Ishikawa (cell line): ENCODE measurements around the gene ANKHD1.

Experiments used
- CEBPB ChIP-seq: IDR thresholded peaks from 2 replicates; pipeline ENCODE4 v1.6.1; 2012
- CREB1 ChIP-seq: IDR thresholded peaks from 2 replicates; pipeline ENCODE4 v1.6.1; 2012; ENCODE audit warnings: low read depth
- EGR1 ChIP-seq: IDR thresholded peaks from 2 replicates; pipeline ENCODE4 v1.6.1; 2012
- EP300 ChIP-seq: IDR thresholded peaks from 2 replicates; pipeline ENCODE4 v1.6.1; 2012; ENCODE audit warnings: borderline replicate concordance
- FOXM1 ChIP-seq: IDR thresholded peaks from 2 replicates; pipeline ENCODE4 v1.6.1; 2012; ENCODE audit warnings: low read depth, borderline replicate concordance
- NFIC ChIP-seq: IDR thresholded peaks from 2 replicates; pipeline ENCODE4 v1.6.1; 2012
- RAD21 ChIP-seq: IDR thresholded peaks from 2 replicates; pipeline ENCODE4 v1.6.1; 2012; ENCODE audit warnings: low read depth
- TAF1 ChIP-seq: IDR thresholded peaks from 2 replicates; pipeline ENCODE4 v1.6.1; 2012; ENCODE audit warnings: low read depth, mild to moderate bottlenecking
- TCF12 ChIP-seq: IDR thresholded peaks from 2 replicates; pipeline ENCODE4 v1.6.1; 2012; ENCODE audit warnings: low read depth
- TEAD4 ChIP-seq: IDR thresholded peaks from 2 replicates; pipeline ENCODE4 v1.6.1; 2012
- YY1 ChIP-seq: IDR thresholded peaks from 2 replicates; pipeline ENCODE4 v1.6.1; 2012; ENCODE audit warnings: low read depth
- ZBTB7A ChIP-seq: IDR thresholded peaks from 2 replicates; pipeline ENCODE4 v1.6.1; 2012; ENCODE audit warnings: low read depth
- TF ChIP-seq, protein P1 (sequence below): IDR thresholded peaks from 2 replicates; pipeline ENCODE4 v1.6.1; 2012; ENCODE audit warnings: low read depth, mild to moderate bottlenecking
- TF ChIP-seq, protein P2 (sequence below): IDR thresholded peaks from 2 replicates; pipeline ENCODE4 v1.6.1; 2012
- TF ChIP-seq, protein P3 (sequence below): IDR thresholded peaks from 2 replicates; pipeline ENCODE4 v1.6.1; 2012

ANKHD1 gene

DNA sequence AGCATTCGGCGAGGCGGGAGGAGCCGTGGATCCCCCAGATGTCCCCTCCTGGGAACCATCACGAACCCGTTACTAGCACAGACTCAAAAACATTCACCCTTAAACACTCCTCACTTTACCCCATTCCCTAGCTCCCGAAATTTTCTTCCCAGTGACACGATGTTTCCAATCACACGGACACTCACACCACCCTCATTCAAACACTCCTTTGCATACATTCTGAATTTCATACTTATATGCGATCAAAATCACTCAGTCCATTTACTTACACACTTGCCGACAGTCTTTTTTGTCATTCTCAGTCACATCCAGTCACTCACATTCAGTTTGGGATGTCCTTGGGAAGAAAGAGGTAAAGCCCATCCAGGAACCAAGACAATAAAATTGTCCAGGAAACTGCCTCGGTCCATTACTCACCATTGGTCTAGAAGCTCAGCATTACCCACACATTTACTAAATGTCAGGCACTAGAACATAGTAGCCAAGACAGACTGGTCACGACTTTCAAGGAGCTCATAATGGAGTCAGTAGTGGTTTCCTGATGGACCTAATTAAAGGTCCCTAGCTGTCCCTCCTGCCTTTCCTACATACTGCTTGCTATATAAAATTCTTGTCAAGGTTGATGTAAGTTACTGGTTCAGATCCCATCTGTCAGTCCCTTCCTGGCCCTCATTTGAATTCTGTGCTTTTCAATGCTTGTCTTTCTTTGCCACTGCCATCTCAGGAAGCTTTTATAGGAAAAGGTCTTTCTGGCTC lies 163.6 kb downstream of the ANKHD1 start:
- TF ChIP-seq EGR1 (no peak), CEBPB (no peak), EP300 (no peak), YY1 (no peak), TCF12 (no peak), CREB1 (no peak), RAD21 (no peak), FOXM1 (no peak), ZBTB7A (no peak)
- TF ChIP-seq, protein P1, sequence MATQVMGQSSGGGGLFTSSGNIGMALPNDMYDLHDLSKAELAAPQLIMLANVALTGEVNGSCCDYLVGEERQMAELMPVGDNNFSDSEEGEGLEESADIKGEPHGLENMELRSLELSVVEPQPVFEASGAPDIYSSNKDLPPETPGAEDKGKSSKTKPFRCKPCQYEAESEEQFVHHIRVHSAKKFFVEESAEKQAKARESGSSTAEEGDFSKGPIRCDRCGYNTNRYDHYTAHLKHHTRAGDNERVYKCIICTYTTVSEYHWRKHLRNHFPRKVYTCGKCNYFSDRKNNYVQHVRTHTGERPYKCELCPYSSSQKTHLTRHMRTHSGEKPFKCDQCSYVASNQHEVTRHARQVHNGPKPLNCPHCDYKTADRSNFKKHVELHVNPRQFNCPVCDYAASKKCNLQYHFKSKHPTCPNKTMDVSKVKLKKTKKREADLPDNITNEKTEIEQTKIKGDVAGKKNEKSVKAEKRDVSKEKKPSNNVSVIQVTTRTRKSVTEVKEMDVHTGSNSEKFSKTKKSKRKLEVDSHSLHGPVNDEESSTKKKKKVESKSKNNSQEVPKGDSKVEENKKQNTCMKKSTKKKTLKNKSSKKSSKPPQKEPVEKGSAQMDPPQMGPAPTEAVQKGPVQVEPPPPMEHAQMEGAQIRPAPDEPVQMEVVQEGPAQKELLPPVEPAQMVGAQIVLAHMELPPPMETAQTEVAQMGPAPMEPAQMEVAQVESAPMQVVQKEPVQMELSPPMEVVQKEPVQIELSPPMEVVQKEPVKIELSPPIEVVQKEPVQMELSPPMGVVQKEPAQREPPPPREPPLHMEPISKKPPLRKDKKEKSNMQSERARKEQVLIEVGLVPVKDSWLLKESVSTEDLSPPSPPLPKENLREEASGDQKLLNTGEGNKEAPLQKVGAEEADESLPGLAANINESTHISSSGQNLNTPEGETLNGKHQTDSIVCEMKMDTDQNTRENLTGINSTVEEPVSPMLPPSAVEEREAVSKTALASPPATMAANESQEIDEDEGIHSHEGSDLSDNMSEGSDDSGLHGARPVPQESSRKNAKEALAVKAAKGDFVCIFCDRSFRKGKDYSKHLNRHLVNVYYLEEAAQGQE, result no peak
- TF ChIP-seq, protein P2, sequence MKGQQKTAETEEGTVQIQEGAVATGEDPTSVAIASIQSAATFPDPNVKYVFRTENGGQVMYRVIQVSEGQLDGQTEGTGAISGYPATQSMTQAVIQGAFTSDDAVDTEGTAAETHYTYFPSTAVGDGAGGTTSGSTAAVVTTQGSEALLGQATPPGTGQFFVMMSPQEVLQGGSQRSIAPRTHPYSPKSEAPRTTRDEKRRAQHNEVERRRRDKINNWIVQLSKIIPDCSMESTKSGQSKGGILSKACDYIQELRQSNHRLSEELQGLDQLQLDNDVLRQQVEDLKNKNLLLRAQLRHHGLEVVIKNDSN, result no peak

DNA sequence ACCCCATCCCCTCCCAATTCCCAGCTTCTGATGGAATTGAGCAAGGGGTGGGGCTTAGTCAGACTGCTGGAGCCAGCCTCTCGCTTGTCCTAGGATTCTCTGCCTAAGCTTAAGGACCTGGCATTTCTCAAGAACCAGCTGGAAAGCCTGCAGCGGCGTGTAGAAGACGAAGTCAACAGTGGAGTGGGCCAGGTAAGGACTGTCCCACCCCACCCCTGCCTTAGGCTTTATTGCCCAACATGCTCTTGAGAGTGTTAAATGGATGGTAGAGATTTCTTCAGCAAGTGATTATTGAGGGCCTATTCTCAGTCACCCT lies 164.1 kb downstream of the ANKHD1 start:
- TF ChIP-seq YY1 (no peak), EGR1 (no peak), RAD21 (no peak), ZBTB7A (no peak), TAF1 (no peak), FOXM1 (no peak), CREB1 (no peak)
- TF ChIP-seq, protein P1, result no peak
- TF ChIP-seq, protein P2, result no peak

DNA sequence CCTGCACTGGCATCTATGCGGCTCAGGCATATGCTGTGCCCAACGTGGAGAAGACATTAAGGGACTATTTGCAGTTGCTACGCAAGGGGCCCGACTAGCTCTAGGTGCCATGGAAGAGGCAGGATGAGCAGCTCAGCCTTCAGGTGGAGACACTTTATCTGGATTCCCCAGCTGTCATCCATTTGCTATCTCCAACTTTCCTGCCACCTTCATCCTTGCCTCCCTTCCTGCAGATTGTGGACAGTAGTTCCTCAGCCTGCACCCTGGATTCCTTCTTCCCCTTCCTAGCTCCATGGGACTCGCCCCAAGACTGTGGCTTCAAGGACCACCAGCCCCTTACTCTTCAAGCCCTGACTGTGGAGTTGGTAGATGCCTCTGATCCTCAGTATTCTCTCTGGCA lies 165.0 kb downstream of the ANKHD1 start:
- TF ChIP-seq FOXM1, result no peak
- TF ChIP-seq YY1, result no peak
- no peak for TF ChIP-seq RAD21
- TF ChIP-seq, protein P1, result no peak
- no peak for TF ChIP-seq EP300
- TF ChIP-seq ZBTB7A, result no peak
- TF ChIP-seq EGR1, result no peak
- TF ChIP-seq CREB1, result no peak
- TF ChIP-seq TEAD4, result no peak
- TF ChIP-seq NFIC, result no peak
- TF ChIP-seq CEBPB, result no peak
- TF ChIP-seq, protein P3, sequence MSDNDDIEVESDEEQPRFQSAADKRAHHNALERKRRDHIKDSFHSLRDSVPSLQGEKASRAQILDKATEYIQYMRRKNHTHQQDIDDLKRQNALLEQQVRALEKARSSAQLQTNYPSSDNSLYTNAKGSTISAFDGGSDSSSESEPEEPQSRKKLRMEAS, result no peak
- TF ChIP-seq TAF1, result no peak
- TF ChIP-seq, protein P2, result no peak
- no peak for TF ChIP-seq TCF12

DNA sequence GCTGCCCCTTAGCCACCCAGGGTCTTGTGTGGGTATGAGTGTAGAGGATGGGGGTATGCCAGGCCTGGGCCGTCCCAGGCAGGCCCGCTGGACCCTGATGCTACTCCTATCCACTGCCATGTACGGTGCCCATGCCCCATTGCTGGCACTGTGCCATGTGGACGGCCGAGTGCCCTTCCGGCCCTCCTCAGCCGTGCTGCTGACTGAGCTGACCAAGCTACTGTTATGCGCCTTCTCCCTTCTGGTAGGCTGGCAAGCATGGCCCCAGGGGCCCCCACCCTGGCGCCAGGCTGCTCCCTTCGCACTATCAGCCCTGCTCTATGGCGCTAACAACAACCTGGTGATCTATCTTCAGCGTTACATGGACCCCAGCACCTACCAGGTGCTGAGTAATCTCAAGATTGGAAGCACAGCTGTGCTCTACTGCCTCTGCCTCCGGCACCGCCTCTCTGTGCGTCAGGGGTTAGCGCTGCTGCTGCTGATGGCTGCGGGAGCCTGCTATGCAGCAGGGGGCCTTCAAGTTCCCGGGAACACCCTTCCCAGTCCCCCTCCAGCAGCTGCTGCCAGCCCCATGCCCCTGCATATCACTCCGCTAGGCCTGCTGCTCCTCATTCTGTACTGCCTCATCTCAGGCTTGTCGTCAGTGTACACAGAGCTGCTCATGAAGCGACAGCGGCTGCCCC lies 165.6 kb downstream of the ANKHD1 start:
- TF ChIP-seq NFIC (0 out of 2 replicates have a peak, but pooled peaks have one; percentile 47), ZBTB7A (no peak)
